ENCODE data around the gene PPM1H.

- TF ChIP-seq EZH2 (IDR thresholded peaks at IDR 0.05; ENCODE audit: low read length, unreplicated experiment) = no peak
- TF ChIP-seq CTCF (conservative IDR thresholded peaks at IDR 0.05; ENCODE audit: low read depth, low read length) = no peak
- no peak for TF ChIP-seq EZH2phosphoT487 (IDR thresholded peaks at IDR 0.05; ENCODE audit: borderline replicate concordance, low read length)
Observed at GRCh38 chr12:62931477-62931876, 3.5 kb downstream of the PPM1H start.
